Hepatocyte (in vitro differentiated cells): ENCODE data around the gene KDELR1. TPM values are rescaled to one million over a fixed set of nuclear protein-coding genes. Genes with fewer than 3 reads are reported as not detected.

ENCODE experiments used
- DNase-seq: peaks from one replicate; pipeline ENCODE4 v3.0.0-alpha.2; 2016; ENCODE audit warnings: low spot score
- H2AFZ ChIP-seq: fragments of 200-600 bp; sonication (generic); 2 replicates; pipeline ENCODE4 v1.6.0; 2016; ENCODE audit warnings: antibody characterized with exemption, mild to moderate bottlenecking
- H3K27ac ChIP-seq: fragments of 200-600 bp; sonication (generic); 2 replicates; pipeline ENCODE4 v1.5.1; 2016; ENCODE audit warnings: mild to moderate bottlenecking
- H3K27me3 ChIP-seq: fragments of 200-600 bp; sonication (generic); 2 replicates; pipeline ENCODE4 v1.6.1; 2016
- H3K36me3 ChIP-seq: fragments of 200-600 bp; sonication (generic); replicated peaks from 2 replicates; pipeline ENCODE4 v1.5.1; 2016; ENCODE audit warnings: low read depth; ENCODE audit not compliant: insufficient read depth
- H3K4me1 ChIP-seq: fragments of 200-600 bp; sonication (generic); 2 replicates; pipeline ENCODE4 v1.5.1; 2016; ENCODE audit warnings: mild to moderate bottlenecking, moderate library complexity; ENCODE audit not compliant: insufficient read depth
- H3K4me2 ChIP-seq: fragments of 200-600 bp; sonication (generic); 2 replicates; pipeline ENCODE4 v1.6.0; 2016
- H3K4me3 ChIP-seq: fragments of 200-600 bp; sonication (generic); 2 replicates; pipeline ENCODE4 v1.5.1; 2016; ENCODE audit warnings: mild to moderate bottlenecking
- H3K79me2 ChIP-seq: fragments of 200-600 bp; sonication (generic); 2 replicates; pipeline ENCODE4 v1.6.0; 2017; ENCODE audit warnings: mild to moderate bottlenecking
- H3K9me2 ChIP-seq: fragments of 200-600 bp; sonication (generic); replicated peaks from 2 replicates; pipeline ENCODE4 v1.6.0; 2017; ENCODE audit warnings: mild to moderate bottlenecking; ENCODE audit not compliant: insufficient read depth
- H3K9me3 ChIP-seq: fragments of 200-600 bp; sonication (generic); 2 replicates; pipeline ENCODE4 v1.5.1; 2016; ENCODE audit warnings: low read depth, mild to moderate bottlenecking
- H4K20me1 ChIP-seq: fragments of 200-600 bp; sonication (generic); 2 replicates; pipeline ENCODE4 v1.6.0; 2016; ENCODE audit warnings: mild to moderate bottlenecking; ENCODE audit not compliant: insufficient read depth, poor library complexity, severe bottlenecking
- CTCF ChIP-seq: fragments of 200-600 bp; sonication (generic); IDR thresholded peaks from 2 replicates; pipeline ENCODE4 v1.5.1; 2016; ENCODE audit warnings: antibody characterized with exemption, mild to moderate bottlenecking; ENCODE audit not compliant: poor library complexity
- EZH2 ChIP-seq: fragments of 200-600 bp; sonication (generic); IDR thresholded peaks from 2 replicates; pipeline ENCODE4 v1.6.1; 2016; ENCODE audit warnings: antibody characterized with exemption, mild to moderate bottlenecking, borderline replicate concordance
- EZH2phosphoT487 ChIP-seq: fragments of 200-600 bp; sonication (generic); IDR thresholded peaks from one replicate; pipeline ENCODE4 v1.6.1; 2018; ENCODE audit warnings: antibody characterized with exemption, mild to moderate bottlenecking, low read depth, moderate library complexity; ENCODE audit not compliant: unreplicated experiment, severe bottlenecking
- WGBS: methylation state at CpG from one replicate; pipeline ENCODE4 v1.1.6; 2016; ENCODE audit warnings: low lambda C conversion rate; ENCODE audit errors: missing lambda C conversion rate; 5-methylcytosine and 5-hydroxymethylcytosine counted together
- polyA plus RNA-seq: library from polyadenylated mRNA; unstranded; fragments of >200 nt; fragmentation: Nextera tagmentation; extraction: Ambion mirVana; gene quantifications from 2 replicates; pipeline ENCODE4 v1.2.1, GENCODE V29; 2016
- total RNA-seq: library from RNA; depleted of rRNA; stranded (reverse); fragments of >200 nt; gene quantifications from 2 replicates; pipeline ENCODE4 v1.2.3, GENCODE V29; 2014

The KDELR1 gene
- total and polyA plus RNA-seq, 2 experiments from 2014 or later: 179 to 288 TPM

DNA sequence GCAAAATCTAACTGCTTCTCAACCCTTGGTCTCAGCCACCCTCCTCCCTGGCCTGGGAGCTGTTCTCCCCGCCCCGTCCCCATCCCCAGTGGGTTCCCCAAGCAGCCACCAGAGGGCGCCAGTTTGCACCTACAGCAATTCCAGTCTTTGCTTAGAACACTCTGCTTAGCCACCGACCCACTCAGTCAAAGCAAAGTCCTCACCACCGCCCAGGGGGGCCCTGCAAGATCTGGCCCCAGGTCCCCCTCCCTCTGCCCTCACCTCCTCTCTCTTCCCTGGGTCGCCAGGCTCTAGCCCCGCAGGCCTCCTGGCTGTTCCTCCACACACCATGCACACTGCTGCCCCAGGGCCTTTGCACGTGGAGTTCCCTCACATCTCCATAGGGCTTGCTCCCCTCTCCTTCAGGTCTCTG, 40.0 kb downstream of the KDELR1 start:
- H3K79me2 ChIP-seq: no peaks in the 10 kb centered on the region
- no peaks in the 10 kb centered on the region for H3K27me3 ChIP-seq
- H3K9me3 ChIP-seq: no peaks in the 10 kb centered on the region
- H4K20me1 ChIP-seq: no peaks in the 10 kb centered on the region
- TF ChIP-seq CTCF (peak; percentile 67), EZH2phosphoT487 (no peak)
- H2AFZ ChIP-seq: no peak overlapping the region
- 60% methylated on average over 8 of the region's 8 CpGs for WGBS
- H3K4me1 ChIP-seq: peaks cover 3% of the 10 kb centered on the region
- no peak overlapping the region for H3K27ac ChIP-seq
- no peak overlapping the region for H3K4me2 ChIP-seq
- peak; percentile 70 for DNase-seq
- H3K36me3 ChIP-seq: no peaks in the 10 kb centered on the region
- H3K9me2 ChIP-seq: no peaks in the 10 kb centered on the region
- no peak overlapping the region for H3K4me3 ChIP-seq

DNA sequence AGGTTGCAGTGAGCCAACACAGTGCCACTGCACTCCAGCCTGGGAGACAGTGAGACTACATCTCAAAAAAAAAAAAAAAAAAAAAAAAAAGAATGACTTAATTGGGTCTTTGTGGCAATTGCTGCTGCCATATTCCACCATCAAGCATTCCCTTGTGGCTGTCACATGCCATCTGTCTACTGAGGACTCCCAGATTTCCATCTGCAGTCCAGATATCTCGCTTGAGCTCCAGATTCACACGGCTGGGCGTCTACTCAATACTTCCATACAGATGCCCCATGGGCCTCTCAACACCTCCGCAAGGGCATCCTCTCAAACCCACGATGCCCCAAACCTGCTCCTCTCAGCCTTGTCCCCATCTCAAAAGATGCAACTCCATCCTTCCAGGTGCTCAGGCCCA, 40.5 kb downstream of the KDELR1 start:
- H3K27me3 ChIP-seq: no peaks in the 10 kb centered on the region
- no peaks in the 10 kb centered on the region for H3K36me3 ChIP-seq
- H4K20me1 ChIP-seq: no peaks in the 10 kb centered on the region
- no peak overlapping the region for H3K4me3 ChIP-seq
- DNase-seq: no peak
- H3K4me2 ChIP-seq: no peak overlapping the region
- H3K79me2 ChIP-seq: no peaks in the 10 kb centered on the region
- H3K27ac ChIP-seq: no peak overlapping the region
- H3K9me2 ChIP-seq: no peaks in the 10 kb centered on the region
- WGBS: 97% methylated on average over 5 of the region's 5 CpGs
- no peak overlapping the region for H2AFZ ChIP-seq
- H3K4me1 ChIP-seq: peaks cover 3% of the 10 kb centered on the region
- no peaks in the 10 kb centered on the region for H3K9me3 ChIP-seq
- TF ChIP-seq EZH2phosphoT487 (no peak), EZH2 (no peak), CTCF (no peak)

DNA sequence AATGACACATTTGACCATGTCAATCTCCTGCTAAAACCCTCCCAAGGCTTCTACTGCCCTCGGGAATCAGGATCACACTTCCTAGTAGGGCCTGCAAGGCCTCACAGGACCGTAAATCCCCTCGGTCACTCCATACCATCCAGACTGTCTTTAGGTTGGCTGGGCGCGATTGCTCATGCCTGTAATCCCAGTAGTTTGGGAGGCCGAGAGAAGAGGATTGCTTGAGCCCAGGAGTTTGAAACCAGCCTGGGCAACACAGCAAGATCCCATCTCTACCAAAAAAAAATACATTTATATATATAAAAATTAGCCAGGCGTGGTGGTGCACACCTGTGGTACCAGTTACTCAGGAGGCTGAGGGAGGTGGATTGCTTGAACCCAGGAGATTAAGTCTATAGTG, 42.6 kb downstream of the KDELR1 start:
- no peak overlapping the region for H2AFZ ChIP-seq
- H3K9me3 ChIP-seq: no peaks in the 10 kb centered on the region
- no peak for DNase-seq
- no peaks in the 10 kb centered on the region for H3K36me3 ChIP-seq
- H3K27me3 ChIP-seq: no peaks in the 10 kb centered on the region
- no peak for TF ChIP-seq EZH2phosphoT487
- TF ChIP-seq CTCF: no peak
- TF ChIP-seq EZH2: no peak
- H3K79me2 ChIP-seq: no peaks in the 10 kb centered on the region
- no peaks in the 10 kb centered on the region for H3K4me1 ChIP-seq
- H3K4me3 ChIP-seq: no peak overlapping the region
- no peaks in the 10 kb centered on the region for H4K20me1 ChIP-seq
- H3K27ac ChIP-seq: no peak overlapping the region
- WGBS: 87% methylated on average over 7 of the region's 7 CpGs
- no peak overlapping the region for H3K4me2 ChIP-seq
- H3K9me2 ChIP-seq: no peaks in the 10 kb centered on the region

DNA sequence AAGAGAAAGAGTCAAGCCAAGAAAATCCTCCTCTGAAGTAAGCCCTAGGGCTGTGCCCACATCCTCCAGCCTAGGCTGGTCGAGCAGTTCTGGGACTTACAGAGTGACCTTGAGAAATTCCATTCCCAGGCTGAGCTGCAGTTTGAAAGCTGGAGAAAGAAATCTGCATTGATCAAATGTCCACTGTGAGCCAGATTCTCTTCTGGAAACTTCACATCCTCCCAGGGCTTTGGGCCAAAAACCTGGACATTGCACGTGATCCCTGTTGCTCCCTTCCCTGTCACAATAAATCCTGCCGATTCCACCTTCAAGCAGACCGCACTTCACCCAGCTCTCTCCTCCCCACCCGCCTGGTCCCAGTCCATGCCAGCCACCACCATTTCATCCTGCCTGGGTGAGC, 43.3 kb downstream of the KDELR1 start:
- H4K20me1 ChIP-seq: no peaks in the 10 kb centered on the region
- no peak for DNase-seq
- H3K36me3 ChIP-seq: no peaks in the 10 kb centered on the region
- no peak overlapping the region for H3K4me3 ChIP-seq
- no peaks in the 10 kb centered on the region for H3K9me3 ChIP-seq
- no peaks in the 10 kb centered on the region for H3K4me1 ChIP-seq
- TF ChIP-seq EZH2phosphoT487 (no peak), EZH2 (no peak), CTCF (no peak)
- no peaks in the 10 kb centered on the region for H3K9me2 ChIP-seq
- WGBS: 74% methylated on average over 5 of the region's 5 CpGs
- no peaks in the 10 kb centered on the region for H3K79me2 ChIP-seq
- no peak overlapping the region for H3K4me2 ChIP-seq
- H2AFZ ChIP-seq: no peak overlapping the region
- no peak overlapping the region for H3K27ac ChIP-seq
- no peaks in the 10 kb centered on the region for H3K27me3 ChIP-seq
